Measurements from ENCODE around the gene ELMO2.

The ELMO2 gene

GRCh38 chr20:46423882-46424482 is 17.6 kb upstream of the ELMO2 start:
- TF ChIP-seq, protein P1, sequence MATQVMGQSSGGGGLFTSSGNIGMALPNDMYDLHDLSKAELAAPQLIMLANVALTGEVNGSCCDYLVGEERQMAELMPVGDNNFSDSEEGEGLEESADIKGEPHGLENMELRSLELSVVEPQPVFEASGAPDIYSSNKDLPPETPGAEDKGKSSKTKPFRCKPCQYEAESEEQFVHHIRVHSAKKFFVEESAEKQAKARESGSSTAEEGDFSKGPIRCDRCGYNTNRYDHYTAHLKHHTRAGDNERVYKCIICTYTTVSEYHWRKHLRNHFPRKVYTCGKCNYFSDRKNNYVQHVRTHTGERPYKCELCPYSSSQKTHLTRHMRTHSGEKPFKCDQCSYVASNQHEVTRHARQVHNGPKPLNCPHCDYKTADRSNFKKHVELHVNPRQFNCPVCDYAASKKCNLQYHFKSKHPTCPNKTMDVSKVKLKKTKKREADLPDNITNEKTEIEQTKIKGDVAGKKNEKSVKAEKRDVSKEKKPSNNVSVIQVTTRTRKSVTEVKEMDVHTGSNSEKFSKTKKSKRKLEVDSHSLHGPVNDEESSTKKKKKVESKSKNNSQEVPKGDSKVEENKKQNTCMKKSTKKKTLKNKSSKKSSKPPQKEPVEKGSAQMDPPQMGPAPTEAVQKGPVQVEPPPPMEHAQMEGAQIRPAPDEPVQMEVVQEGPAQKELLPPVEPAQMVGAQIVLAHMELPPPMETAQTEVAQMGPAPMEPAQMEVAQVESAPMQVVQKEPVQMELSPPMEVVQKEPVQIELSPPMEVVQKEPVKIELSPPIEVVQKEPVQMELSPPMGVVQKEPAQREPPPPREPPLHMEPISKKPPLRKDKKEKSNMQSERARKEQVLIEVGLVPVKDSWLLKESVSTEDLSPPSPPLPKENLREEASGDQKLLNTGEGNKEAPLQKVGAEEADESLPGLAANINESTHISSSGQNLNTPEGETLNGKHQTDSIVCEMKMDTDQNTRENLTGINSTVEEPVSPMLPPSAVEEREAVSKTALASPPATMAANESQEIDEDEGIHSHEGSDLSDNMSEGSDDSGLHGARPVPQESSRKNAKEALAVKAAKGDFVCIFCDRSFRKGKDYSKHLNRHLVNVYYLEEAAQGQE (IDR thresholded peaks at IDR 0.05; ENCODE audit: low read depth): no peak
- TF ChIP-seq TCF12 (IDR thresholded peaks at IDR 0.05; ENCODE audit: low read depth) (no peak), RAD21 (IDR thresholded peaks at IDR 0.05; ENCODE audit: low read depth) (no peak)

- TF ChIP-seq RAD21 (IDR thresholded peaks at IDR 0.05; ENCODE audit: low read depth) (no peak), ZBTB7A (IDR thresholded peaks at IDR 0.05; ENCODE audit: low read depth) (no peak), TEAD4 (IDR thresholded peaks at IDR 0.05) (no peak), TAF1 (IDR thresholded peaks at IDR 0.05; ENCODE audit: low read depth) (no peak), TCF12 (IDR thresholded peaks at IDR 0.05; ENCODE audit: low read depth) (no peak), FOXM1 (IDR thresholded peaks at IDR 0.05; ENCODE audit: borderline replicate concordance, low read depth) (no peak), EP300 (IDR thresholded peaks at IDR 0.05; ENCODE audit: borderline replicate concordance) (no peak), CEBPB (IDR thresholded peaks at IDR 0.05) (no peak), NFIC (IDR thresholded peaks at IDR 0.05) (no peak), MAX (IDR thresholded peaks at IDR 0.05) (no peak), CREB1 (IDR thresholded peaks at IDR 0.05; ENCODE audit: low read depth) (no peak), EGR1 (IDR thresholded peaks at IDR 0.05) (no peak), YY1 (IDR thresholded peaks at IDR 0.05; ENCODE audit: low read depth) (no peak)
- TF ChIP-seq, protein P2, sequence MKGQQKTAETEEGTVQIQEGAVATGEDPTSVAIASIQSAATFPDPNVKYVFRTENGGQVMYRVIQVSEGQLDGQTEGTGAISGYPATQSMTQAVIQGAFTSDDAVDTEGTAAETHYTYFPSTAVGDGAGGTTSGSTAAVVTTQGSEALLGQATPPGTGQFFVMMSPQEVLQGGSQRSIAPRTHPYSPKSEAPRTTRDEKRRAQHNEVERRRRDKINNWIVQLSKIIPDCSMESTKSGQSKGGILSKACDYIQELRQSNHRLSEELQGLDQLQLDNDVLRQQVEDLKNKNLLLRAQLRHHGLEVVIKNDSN (IDR thresholded peaks at IDR 0.05): no peak
- TF ChIP-seq, protein P1 (IDR thresholded peaks at IDR 0.05; ENCODE audit: low read depth): no peak
Observed at GRCh38 chr20:46423342-46423741, 16.9 kb upstream of the ELMO2 start.

- TF ChIP-seq RAD21 (IDR thresholded peaks at IDR 0.05; ENCODE audit: low read depth): no peak
- no peak for TF ChIP-seq EGR1 (IDR thresholded peaks at IDR 0.05)
- TF ChIP-seq, protein P1 (IDR thresholded peaks at IDR 0.05; ENCODE audit: low read depth): no peak
- TF ChIP-seq TEAD4 (IDR thresholded peaks at IDR 0.05): no peak
- no peak for TF ChIP-seq TCF12 (IDR thresholded peaks at IDR 0.05; ENCODE audit: low read depth)
- TF ChIP-seq, protein P2 (IDR thresholded peaks at IDR 0.05): no peak
Observed at GRCh38 chr20:46420878-46421277, 14.5 kb upstream of the ELMO2 start.

- TF ChIP-seq MAX (IDR thresholded peaks at IDR 0.05) (no peak), TAF1 (IDR thresholded peaks at IDR 0.05; ENCODE audit: low read depth) (no peak), YY1 (IDR thresholded peaks at IDR 0.05; ENCODE audit: low read depth) (no peak), EP300 (IDR thresholded peaks at IDR 0.05; ENCODE audit: borderline replicate concordance) (no peak), TCF12 (IDR thresholded peaks at IDR 0.05; ENCODE audit: low read depth) (no peak), EGR1 (IDR thresholded peaks at IDR 0.05) (no peak), CREB1 (IDR thresholded peaks at IDR 0.05; ENCODE audit: low read depth) (no peak), TEAD4 (IDR thresholded peaks at IDR 0.05) (no peak), ZBTB7A (IDR thresholded peaks at IDR 0.05; ENCODE audit: low read depth) (no peak), FOXM1 (IDR thresholded peaks at IDR 0.05; ENCODE audit: borderline replicate concordance, low read depth) (no peak), RAD21 (IDR thresholded peaks at IDR 0.05; ENCODE audit: low read depth) (no peak), NFIC (IDR thresholded peaks at IDR 0.05) (no peak), CEBPB (IDR thresholded peaks at IDR 0.05) (no peak)
- TF ChIP-seq, protein P1 (IDR thresholded peaks at IDR 0.05; ENCODE audit: low read depth): no peak
- TF ChIP-seq, protein P2 (IDR thresholded peaks at IDR 0.05): no peak
Observed at GRCh38 chr20:46419882-46420281, 13.5 kb upstream of the ELMO2 start.

All from Ishikawa (cell line).